ENCODE results near the gene SPATS2. TPM values are rescaled to one million over a fixed set of nuclear protein-coding genes. Genes with fewer than 3 reads are reported as not detected.
A peak's percentile ranks its signal among the peaks of the same experiment; 100 is the strongest.

Gene SPATS2
- total RNA-seq, 1 donor from 2014 or later: 16.8 TPM

DNA sequence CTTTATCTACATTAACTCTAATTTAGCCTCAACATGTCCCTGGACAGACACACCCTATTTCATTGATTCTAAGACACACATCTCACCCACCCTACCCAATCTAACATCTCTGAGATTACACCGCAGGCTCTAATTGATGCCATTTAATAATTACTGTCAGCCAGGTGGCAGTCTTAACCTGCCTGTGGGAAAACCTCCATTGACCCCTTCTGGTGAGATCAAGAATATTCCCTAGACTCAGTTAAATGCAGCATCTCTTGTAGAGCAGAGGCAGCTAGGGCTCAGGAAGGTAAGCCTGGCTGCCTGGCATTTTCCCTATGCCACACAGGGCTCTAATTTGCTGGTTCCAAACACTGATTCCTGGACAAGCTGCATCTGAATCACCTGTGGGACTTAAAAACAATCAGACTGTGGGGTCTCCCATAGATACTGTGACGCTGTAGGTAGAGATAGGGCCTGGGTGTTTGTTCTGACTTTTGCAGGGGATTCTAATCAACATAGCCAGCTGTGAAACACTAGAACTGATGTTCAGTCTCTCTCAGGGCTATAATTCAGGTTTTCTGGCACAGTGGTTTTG lies 186.3 kb downstream of the SPATS2 start:
- DNase-seq (ENCODE audit: low read depth in 2 of 2): peak in 1 of 2 donors; percentile 50

DNA sequence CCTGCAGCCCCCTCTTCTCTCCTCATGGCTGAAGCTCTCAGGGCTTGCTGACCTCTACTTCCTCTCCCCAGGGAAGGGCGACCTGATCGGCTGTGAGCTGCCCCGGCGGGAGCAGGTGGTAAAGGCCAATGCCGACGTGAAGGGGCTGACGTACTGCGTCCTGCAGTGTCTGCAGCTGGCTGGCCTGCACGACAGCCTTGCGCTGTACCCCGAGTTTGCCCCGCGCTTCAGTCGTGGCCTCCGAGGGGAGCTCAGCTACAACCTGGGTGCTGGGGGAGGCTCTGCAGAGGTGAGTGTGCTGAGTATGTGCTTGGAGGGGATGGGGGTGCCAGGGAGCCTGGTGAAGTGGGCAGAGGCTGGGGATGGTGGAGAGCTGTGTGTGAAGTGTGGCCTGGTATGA lies 187.0 kb downstream of the SPATS2 start:
- DNase-seq (ENCODE audit: low read depth in 2 of 2): no peak

DNA sequence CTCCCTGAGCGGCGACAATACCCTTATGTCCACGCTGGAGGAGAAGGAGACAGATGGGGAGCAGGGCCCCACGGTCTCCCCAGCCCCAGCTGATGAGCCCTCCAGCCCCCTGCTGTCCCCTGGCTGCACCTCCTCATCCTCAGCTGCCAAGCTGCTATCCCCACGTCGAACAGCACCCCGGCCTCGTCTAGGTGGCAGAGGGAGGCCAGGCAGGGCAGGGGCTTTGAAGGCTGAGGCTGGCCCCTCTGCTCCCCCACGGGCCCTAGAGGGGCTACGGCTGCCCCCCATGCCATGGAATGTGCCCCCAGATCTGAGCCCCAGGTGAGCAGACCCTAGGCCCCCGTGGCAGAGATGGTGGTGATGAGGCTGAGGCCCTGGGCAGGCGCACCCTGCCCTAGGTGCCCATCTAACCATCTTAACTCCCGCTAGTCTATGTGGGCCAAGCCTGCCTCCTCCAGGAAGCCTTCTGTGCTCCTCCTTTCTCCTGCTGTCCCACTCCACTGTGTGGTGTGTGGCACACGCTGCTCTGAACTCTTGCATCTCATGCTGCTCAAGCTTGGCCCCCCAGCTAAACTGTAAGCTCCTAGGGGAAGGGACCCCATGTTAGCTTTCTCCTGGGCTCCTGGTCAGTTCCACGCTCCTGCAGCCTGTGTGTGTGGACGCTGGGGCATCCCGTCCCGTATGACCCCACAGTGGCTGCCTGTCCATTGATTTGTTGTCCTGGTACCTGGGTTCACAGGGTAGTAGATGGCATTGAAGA lies 188.5 kb downstream of the SPATS2 start:
- DNase-seq (ENCODE audit: low read depth in 2 of 2): no peak

DNA sequence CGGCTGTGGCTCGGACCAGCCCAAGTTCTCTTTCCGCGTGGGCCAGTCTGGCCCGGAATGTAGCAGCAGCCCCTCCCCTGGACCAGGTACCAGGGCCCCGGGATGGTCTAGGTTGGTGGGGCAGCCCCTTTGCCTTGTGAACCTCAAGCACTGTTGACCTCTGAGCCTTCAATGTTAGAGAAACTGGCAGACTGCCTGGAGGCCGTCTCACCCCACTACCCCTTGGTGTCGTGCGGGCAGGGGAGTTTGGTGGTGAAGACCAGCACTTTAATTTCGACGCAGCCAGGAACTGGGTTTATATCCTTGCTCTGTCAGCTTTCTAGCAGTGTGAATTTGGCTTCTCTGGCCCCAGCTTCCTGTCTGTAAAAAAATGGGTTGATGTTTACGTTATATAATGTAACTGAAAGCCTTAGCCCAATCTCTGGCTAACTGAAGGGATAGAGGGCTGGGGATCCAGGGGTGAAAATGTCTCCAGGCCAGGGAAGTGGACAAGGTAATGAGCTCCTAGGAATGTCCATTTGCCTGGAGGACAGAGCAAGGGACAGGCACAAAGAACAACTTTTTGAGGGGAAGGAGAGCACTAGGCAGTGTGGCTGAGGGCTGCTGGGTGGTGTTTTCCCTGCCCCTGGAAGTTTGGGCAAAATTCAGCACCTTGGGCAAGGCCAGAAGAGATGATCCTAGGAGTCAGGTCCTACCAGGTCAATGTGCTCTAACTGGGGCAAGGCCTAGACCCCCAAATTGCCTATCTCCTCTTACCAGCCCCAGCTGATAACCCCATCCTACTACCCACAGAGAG lies 189.3 kb downstream of the SPATS2 start:
- DNase-seq (ENCODE audit: low read depth in 2 of 2): no peak

DNA sequence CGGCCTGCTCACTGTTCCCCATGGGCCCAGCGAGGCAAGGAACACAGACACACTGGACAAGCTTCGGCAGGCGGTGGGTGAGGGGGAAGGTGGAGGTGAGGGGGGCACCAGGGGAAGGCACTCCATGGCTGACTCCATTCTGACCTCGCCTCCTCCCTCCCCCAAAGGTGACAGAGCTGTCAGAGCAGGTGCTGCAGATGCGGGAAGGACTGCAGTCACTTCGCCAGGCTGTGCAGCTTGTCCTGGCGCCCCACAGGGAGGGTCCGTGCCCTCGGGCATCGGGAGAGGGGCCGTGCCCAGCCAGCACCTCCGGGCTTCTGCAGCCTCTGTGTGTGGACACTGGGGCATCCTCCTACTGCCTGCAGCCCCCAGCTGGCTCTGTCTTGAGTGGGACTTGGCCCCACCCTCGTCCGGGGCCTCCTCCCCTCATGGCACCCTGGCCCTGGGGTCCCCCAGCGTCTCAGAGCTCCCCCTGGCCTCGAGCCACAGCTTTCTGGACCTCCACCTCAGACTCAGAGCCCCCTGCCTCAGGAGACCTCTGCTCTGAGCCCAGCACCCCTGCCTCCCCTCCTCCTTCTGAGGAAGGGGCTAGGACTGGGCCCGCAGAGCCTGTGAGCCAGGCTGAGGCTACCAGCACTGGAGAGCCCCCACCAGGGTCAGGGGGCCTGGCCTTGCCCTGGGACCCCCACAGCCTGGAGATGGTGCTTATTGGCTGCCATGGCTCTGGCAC lies 190.1 kb downstream of the SPATS2 start:
- no peak for DNase-seq (ENCODE audit: low read depth in 2 of 2)

DNA sequence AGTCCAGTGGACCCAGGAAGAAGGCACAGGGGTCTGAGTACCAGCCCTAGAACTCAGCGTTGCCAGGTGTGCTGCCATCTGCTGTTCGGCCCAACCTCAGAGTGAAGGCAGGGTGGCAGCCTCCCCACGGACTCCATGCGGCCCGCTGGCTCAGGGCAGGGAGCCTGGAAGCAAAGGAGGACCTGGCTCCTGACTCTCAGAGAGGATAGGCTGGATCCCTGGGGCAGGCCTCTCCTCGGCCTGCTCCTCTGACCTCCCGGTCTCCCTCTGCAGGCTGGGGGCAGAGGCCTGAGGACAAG lies 190.6 kb downstream of the SPATS2 start:
- no peak for DNase-seq (ENCODE audit: low read depth in 2 of 2)

DNA sequence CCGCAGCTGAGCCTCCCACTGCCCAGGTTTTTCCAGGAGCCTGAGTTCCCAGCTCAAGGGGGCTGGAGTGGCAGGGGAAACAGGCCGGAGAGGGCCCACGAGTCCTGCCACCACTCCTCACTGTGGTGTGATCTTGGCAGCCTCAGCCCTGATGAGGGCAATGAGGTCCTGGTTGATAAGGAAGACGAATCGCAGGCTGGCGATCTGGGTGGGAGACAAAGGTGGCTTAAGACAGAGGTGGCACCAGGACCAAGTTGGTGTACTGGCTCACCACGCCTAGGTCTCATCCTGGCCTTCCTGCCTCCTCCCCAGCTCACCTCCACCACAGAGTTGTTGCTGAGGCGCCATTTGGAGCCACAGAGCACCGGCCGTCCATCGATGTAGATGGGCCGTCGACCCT lies 191.3 kb downstream of the SPATS2 start:
- DNase-seq (ENCODE audit: low read depth in 2 of 2): no peak

DNA sequence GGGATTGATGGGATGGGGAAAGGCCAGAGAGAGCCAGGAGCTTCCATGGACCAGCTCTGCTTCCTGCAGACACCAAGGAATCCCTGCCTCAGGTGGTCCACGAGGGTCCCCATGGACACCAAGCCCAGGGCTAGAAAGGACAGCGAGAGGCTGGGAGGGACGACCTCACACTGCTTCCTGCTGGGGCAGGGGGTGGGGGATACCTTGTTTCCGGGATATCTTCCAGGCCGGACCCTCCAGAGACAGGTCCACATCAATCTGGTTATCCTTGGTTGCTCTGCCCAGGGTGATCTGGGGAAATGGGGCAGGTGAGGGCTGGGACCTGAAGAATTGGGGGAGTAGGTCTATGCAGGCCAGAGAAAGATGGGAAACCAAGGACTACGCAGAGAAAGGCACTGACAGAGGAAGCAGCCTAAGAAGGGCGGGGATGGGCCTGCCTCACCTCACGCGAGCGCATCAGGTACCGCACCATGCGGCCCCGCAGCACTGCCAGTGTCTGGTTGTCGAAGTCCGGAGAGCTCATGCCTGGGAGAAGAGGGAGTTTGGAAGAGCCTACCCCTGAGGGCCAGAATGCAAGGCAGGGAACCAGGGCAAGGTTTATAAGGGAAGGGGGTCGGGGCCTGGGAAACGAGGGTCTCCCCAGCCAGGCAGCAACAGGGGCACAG lies 191.9 kb downstream of the SPATS2 start:
- no peak for DNase-seq (ENCODE audit: low read depth in 2 of 2)

DNA sequence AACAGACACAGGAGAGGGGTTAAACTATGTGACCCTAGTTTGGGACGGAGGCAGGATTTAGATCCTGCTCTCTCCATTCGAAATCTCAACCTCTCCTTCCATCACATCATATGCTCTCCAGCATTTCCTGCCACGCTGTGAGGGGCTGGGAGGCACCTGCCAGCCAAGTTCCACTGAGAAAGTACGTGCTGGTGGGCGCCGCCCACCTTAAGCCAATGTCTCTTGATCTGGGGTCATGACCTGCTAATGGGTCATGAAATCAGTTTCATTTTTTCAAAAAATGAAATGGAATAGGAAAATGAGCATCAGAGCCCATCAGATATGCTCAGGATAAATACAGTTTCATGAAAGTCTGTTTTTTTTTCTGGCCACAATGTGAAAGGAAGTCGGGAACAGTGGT lies 193.4 kb downstream of the SPATS2 start:
- DNase-seq (ENCODE audit: low read depth in 2 of 2): no peak

DNA sequence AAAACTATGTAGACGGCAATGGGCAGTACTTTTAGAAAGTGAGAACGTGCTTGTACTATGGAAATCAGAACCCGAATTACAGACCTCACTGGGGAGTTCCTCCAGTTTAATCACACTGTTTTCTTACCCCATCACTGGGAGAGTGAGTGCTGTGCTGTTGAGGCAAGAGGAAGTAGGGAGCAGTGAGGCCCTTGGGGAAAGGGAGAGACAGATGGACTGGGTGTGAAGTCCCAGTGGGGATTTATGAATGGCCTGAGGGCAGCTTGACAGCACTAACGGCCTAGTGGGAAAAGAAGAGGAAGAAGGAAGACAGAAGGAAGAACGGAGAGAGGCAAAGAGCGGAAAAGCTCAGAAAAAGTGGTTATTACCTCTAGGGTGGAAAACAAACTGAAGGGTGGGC lies 195.0 kb downstream of the SPATS2 start:
- DNase-seq (ENCODE audit: low read depth in 2 of 2): no peak

DNA sequence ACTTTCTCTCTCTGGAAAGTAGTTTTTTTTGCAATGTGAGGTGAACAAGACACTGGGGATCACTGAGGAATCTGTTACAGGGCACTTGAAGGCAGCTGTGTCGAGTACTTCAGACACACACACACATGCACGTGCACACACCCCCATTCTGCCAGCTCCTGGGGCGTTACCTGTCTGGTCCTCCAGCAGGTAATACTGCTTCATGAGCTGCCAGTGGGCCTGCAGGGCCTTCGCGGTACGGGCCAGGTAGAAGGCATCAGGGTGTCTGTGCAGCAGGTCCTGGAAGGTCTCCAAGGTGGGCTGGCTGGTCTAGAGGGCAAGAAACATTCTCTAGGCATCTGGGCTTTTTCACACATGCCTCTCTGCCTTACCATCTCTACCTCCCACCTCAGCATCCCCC lies 195.6 kb downstream of the SPATS2 start:
- DNase-seq (ENCODE audit: low read depth in 2 of 2): no peak

DNA sequence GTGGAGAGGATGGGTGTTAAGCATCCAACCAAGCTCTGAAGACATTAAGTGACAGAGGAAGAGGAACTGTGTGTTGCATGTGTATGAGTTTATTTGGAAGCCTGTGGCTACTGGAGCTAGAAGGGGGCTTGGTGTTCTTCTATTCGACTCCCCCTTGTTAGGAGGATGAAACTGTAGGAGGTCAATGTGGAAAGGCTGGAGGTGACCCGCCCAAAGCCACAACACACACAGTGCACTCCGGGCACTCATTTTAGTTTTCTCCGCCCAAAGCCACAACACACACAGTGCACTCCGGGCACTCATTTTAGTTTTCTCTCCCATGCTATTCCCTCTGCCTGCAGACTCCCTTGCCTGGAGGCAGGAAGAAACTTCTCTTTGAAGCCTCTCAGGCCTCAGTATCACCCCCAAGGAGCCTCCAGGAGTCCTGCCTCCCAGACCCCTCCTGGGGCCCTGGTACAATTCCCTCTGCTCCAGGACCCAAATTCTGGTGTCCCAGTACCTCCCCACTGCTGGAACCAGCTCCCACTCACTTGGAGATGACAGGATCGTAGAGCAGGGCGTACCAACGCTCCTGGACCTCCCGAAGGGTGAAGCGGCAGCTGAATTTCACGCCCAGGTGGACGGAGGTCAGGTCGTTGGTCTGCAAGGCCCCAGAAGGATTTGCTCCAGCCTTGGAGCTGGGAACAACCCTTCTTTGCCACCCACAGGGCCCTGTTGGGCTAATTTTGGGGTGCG lies 196.9 kb downstream of the SPATS2 start:
- DNase-seq (ENCODE audit: low read depth in 2 of 2): no peak

DNA sequence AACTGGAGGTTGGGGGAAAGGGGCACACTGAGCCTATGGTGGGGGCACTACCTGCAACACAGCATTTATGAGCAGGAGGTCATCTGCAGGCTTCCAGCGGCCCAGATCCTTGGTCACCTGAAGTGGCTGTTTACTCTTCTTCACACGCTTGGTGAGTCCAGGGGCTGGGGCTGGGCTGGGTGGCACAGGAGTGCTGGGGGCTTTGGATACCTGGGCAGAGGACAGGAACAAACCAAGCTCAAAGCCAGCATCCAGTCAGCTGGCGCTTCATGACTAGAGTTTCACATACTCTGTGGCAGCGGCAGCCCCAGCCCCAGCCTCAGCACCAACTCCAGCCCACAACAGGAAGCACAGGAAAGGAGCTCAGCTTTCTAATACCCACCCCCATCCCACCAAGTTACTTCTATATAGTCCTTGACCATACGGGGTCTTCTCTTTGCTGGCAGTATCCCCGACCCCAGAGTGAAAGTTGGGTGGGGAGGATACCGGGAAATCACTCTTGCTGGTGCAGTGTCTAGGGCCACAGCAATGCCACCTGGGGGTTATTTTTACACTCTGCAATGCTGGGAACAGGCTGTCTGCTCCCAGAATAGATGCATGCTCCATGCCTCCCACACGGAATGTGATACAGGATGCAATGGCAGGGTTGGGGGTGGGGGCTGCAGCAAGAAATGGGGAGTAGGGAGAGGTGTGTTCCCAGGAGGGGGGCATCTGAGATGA lies 197.6 kb downstream of the SPATS2 start:
- DNase-seq (ENCODE audit: low read depth in 2 of 2): no peak

DNA sequence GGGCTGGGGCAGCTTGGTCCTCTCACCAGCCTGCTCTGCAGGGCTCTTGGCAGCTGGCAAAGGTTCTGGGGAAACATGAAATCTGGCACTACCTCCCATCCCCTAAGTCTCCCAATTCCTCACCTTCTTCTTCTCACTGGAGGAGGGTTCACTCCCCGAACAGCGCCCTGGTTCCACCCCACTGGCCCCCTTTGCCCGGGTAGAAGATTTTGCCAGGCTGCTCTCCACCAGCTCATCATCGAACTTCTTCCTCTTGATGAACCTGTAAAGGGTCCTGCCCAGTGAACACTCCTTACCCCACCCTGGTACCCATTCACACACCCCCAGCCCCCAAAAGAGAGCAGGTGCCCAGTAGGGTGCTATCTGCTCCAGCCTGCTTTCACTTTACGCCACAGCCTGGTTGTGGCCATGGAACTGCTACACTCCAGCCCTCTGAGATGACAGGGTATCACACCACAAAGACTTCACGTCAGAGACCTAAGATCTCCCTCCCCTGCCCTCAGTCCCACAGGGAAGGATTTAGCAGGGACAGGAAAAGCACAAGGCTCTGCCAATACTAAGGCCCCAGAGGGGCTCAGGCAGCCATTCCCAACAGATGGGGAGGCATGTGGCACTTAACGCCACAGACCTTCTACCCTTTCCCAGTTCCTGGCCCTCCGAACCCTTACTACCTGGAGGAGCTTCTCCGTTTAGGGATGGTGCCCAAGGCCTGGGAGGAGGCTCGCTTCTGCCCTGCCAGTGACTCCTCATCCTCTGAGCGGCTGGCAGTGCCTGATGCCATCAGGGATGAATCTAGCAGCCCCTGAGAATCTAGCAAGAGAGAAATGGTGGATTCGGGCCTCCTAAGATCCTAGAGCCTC lies 198.4 kb downstream of the SPATS2 start:
- DNase-seq (ENCODE audit: low read depth in 2 of 2): no peak

DNA sequence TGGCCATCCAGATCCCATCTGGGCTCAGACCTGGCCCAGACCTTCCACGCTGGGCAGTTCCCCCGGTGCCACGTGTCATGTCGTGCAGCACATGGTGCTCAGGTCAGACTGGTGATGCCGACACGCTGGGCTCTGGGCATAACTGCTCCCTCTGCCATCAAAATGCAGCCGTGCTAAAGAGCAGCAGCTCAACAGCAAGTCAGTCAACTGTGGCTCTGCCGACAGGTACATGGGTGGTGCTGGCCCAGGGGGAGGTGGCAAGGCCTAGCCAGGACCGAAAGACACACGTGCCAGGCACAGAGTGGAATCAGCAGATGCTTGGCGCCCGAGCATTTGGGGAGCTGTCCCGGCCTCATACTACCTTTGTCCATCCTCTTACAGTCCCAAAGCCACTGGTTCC lies 199.1 kb downstream of the SPATS2 start:
- no peak for DNase-seq (ENCODE audit: low read depth in 2 of 2)

DNA sequence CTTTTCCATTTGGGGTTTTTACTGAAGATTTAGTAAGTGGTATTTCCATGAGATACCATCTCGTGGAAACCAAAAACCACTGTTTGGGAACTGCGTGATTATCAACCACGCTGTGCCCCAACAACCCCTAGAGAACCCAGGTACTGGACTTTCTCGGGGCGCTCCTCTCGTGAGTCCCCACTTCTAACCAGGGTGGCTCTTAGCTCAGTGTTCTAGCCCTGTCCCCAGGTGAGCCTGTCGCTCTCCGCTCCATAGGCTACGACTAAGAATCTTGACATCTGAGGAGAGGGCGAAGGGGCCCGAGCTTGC lies 200.0 kb downstream of the SPATS2 start:
- no peak for DNase-seq (ENCODE audit: low read depth in 2 of 2)

DNA sequence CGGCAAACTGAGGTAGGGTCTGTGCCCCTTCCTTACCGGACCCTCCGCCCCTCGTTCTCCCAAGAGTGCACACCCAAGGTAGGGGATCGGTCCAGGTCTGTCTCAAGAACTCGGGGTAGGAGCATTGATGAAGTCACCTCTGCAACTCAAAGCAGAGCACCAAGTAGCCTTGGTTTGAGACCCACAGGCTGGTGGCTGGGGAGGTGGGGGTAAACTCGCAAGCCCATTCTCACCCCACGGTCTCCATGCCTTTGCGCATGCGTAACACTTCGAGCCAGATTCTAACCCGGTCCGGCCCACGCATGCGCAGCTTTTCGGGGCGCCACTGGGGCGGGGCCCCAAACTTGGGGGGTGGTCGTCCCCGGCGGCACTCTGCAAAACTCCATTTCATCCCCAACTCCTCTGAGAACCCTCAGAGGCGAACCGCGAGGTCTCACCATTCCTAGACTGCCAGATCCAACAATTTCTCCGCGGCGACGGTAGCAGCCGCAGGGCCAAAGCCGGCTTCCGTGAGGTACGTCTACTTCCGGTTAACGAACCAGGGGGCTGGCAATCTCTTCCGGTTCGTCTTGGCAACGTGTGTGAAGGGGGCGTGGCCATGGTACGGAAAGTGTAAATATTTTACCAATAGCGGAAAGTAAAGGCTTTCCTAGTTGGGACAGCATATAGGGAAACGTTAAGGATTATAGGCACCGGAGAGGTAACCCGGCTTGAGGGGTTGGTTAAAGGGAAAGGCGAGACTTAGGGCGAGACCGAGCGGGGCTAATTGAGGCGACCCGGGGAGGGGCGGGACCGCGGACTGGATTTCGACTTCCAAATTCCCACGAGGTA lies 200.6 kb downstream of the SPATS2 start, which contains the start of gene MCRS1:
MCRS1 (minus strand) TSS at position 532 of the 831 bp plus-strand sequence. CDS start 1,411 bp downstream, outside the sequence.
- peak; percentile 87 to 94 for DNase-seq (ENCODE audit: low read depth in 2 of 2)

DNA sequence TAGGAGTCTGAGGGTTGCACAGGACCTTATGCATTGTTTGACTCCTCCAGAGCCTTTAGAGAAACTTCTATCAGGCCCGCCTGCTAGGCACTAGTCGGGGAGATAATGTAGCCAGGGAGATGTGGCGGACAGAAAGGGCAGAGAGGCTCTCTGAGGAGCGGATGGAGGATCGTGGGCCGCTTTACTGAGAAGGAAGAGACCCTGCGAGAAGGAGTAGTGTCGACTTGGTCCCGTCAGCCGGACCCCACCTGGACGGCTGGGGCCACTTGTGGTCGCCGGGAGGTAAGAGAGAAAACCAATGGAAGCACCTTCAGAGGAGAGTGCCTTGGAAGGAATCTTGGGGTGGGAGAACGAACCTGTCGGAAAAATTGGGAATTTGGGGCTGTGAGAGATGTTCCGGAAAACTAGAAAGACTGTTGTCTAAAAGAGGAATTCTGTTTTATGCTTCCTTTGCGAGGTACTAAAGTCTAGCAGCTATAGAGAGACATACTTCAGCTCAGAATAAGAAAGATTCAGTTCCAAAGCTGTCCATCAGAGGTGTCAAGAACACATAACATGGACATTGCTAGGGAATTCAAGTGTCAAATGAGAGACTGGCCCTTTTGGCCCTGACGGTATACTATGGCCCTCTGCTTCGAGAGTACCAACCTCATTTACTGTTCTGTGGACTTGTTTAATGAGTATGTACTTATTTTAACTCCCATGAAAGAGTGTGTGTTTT lies 201.3 kb downstream of the SPATS2 start:
- peak in 1 of 2 donors; percentile 29 for DNase-seq (ENCODE audit: low read depth in 2 of 2)

Data from dermis microvascular lymphatic vessel endothelial cell (primary cell).